Measurements from ENCODE around the gene MYEF2.

MYEF2 gene

DNA sequence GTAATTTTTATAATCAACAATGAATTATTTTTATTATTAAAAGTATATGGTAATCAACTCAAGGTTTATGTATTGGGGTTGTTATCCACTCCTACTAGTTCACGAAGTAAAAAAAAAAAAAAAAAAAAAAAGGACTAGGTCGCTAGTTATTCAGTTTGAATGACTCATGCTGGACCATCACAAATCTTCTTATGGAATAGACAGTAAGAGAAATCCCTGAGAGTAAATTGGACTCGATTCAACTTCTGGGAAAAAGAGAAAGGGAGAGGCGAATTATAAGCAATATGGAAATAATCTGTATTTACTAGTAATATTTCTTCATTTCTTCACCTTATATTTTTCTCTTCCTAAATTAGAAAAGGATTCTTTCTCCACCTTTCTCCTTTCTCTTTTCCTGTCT, 2.0 kb downstream of the MYEF2 start:
- Histone ChIP-seq H4K20me1 (ENCODE audit: insufficient read depth, low read length) (peaks cover 21% of the 10 kb centered on the region), H3K9me3 (ENCODE audit: insufficient read depth, low read length) (no peaks in the 10 kb centered on the region), H3K36me3 (replicated peaks; ENCODE audit: low read depth, low read length) (peaks cover 5% of the 10 kb centered on the region), H3K9ac (ENCODE audit: low read length) (no peak overlapping the region), H3K27ac (ENCODE audit: low read length) (no peak overlapping the region), H3K27me3 (ENCODE audit: low read depth, low read length) (no peaks in the 10 kb centered on the region), H3K4me3 (ENCODE audit: low read length) (peak overlapping the region; percentile 89), H3K4me2 (ENCODE audit: low read length) (peak overlapping the region; percentile 75; the same call in 1 of the 2 replicates), H2AFZ (ENCODE audit: low read depth, low read length) (no peak overlapping the region), H3K79me2 (ENCODE audit: low read length) (peaks cover 65% of the 10 kb centered on the region), H3K4me1 (ENCODE audit: low read length) (peaks cover 24% of the 10 kb centered on the region)
- TF ChIP-seq, protein P1, sequence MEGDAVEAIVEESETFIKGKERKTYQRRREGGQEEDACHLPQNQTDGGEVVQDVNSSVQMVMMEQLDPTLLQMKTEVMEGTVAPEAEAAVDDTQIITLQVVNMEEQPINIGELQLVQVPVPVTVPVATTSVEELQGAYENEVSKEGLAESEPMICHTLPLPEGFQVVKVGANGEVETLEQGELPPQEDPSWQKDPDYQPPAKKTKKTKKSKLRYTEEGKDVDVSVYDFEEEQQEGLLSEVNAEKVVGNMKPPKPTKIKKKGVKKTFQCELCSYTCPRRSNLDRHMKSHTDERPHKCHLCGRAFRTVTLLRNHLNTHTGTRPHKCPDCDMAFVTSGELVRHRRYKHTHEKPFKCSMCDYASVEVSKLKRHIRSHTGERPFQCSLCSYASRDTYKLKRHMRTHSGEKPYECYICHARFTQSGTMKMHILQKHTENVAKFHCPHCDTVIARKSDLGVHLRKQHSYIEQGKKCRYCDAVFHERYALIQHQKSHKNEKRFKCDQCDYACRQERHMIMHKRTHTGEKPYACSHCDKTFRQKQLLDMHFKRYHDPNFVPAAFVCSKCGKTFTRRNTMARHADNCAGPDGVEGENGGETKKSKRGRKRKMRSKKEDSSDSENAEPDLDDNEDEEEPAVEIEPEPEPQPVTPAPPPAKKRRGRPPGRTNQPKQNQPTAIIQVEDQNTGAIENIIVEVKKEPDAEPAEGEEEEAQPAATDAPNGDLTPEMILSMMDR (IDR thresholded peaks at IDR 0.05; ENCODE audit: low read depth, low read length), result no peak
- TF ChIP-seq EZH2phosphoT487 (IDR thresholded peaks at IDR 0.05; ENCODE audit: low read depth), result no peak

- peaks cover 21% of the 10 kb centered on the region for H4K20me1 ChIP-seq (ENCODE audit: insufficient read depth, low read length)
- no peak for TF ChIP-seq EZH2phosphoT487 (IDR thresholded peaks at IDR 0.05; ENCODE audit: low read depth)
- TF ChIP-seq, protein P1 (IDR thresholded peaks at IDR 0.05; ENCODE audit: low read depth, low read length), result no peak
- peak overlapping the region; percentile 5; the same call in 1 of the 2 replicates for H3K27ac ChIP-seq (ENCODE audit: low read length)
- H3K79me2 ChIP-seq (ENCODE audit: low read length), result peaks cover 75% of the 10 kb centered on the region
- H3K4me2 ChIP-seq (ENCODE audit: low read length), result peak overlapping the region; percentile 43
- H3K36me3 ChIP-seq (replicated peaks; ENCODE audit: low read depth, low read length), result peaks cover 5% of the 10 kb centered on the region
- H3K27me3 ChIP-seq (ENCODE audit: low read depth, low read length), result no peaks in the 10 kb centered on the region
- H3K4me1 ChIP-seq (ENCODE audit: low read length), result peaks cover 24% of the 10 kb centered on the region
- H3K4me3 ChIP-seq (ENCODE audit: low read length), result no peak overlapping the region
- H2AFZ ChIP-seq (ENCODE audit: low read depth, low read length), result no peak overlapping the region
- no peaks in the 10 kb centered on the region for H3K9me3 ChIP-seq (ENCODE audit: insufficient read depth, low read length)
- H3K9ac ChIP-seq (ENCODE audit: low read length), result no peak overlapping the region
Observed at GRCh38 chr15:48175126-48175525, 3.0 kb downstream of the MYEF2 start.

DNA sequence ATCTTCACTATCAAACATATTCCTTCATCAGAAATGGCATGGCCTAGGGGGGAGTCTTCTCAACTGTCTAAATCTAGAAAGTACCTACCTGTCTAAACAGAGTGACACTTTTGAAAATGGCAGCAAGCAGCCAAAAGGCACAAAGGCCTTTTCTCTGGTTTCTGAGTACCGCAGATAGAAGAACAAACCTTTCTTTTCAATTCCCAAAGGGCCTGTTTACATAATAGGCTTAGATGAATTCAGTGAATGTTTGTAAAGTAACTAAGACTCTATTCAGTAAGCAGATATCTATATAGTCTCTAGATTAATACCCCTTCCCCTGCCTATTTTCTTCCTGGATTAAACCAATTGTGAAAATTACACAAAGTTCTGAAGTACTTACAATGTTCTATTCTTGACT, 7.1 kb downstream of the MYEF2 start:
- H3K9me3 ChIP-seq (ENCODE audit: insufficient read depth, low read length), result no peaks in the 10 kb centered on the region
- H3K4me2 ChIP-seq (ENCODE audit: low read length), result no peak overlapping the region
- H3K4me3 ChIP-seq (ENCODE audit: low read length), result no peak overlapping the region
- TF ChIP-seq EZH2phosphoT487 (IDR thresholded peaks at IDR 0.05; ENCODE audit: low read depth), result no peak
- no peaks in the 10 kb centered on the region for H3K27me3 ChIP-seq (ENCODE audit: low read depth, low read length)
- no peak overlapping the region for H3K27ac ChIP-seq (ENCODE audit: low read length)
- H3K4me1 ChIP-seq (ENCODE audit: low read length), result peaks cover 14% of the 10 kb centered on the region
- peaks cover 58% of the 10 kb centered on the region for H3K79me2 ChIP-seq (ENCODE audit: low read length)
- H3K9ac ChIP-seq (ENCODE audit: low read length), result no peak overlapping the region
- no peak overlapping the region for H2AFZ ChIP-seq (ENCODE audit: low read depth, low read length)
- peaks cover 16% of the 10 kb centered on the region for H4K20me1 ChIP-seq (ENCODE audit: insufficient read depth, low read length)
- H3K36me3 ChIP-seq (replicated peaks; ENCODE audit: low read depth, low read length), result peaks cover 13% of the 10 kb centered on the region

DNA sequence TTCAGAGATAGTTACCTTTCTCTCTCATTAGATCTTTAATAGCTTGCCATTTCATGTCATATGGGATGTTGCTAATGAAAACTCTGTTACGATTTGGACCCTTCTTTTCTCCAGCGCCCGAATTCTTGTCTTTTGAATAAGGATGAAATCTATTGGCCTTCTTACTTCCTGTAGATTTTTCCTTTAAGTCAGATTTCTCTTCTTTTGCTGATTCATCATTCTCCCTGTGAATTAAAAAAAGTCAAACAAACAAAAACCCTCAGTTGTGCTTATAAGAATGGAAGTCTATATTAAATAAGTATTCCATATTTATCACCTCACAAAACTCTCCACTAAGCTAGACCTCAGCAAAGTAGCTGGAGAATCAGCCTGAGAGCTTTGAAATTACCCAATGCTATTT, 9.5 kb downstream of the MYEF2 start:
- TF ChIP-seq EZH2phosphoT487 (IDR thresholded peaks at IDR 0.05; ENCODE audit: low read depth), result no peak
- TF ChIP-seq, protein P1 (IDR thresholded peaks at IDR 0.05; ENCODE audit: low read depth, low read length), result no peak

More for the DNA sequence above, 9.5 kb downstream of the MYEF2 start:
- Histone ChIP-seq H3K4me1 (ENCODE audit: low read length) (no peaks in the 10 kb centered on the region), H3K4me3 (ENCODE audit: low read length) (no peak overlapping the region), H3K27ac (ENCODE audit: low read length) (no peak overlapping the region), H3K36me3 (replicated peaks; ENCODE audit: low read depth, low read length) (peaks cover 8% of the 10 kb centered on the region), H3K9ac (ENCODE audit: low read length) (no peak overlapping the region), H3K9me3 (ENCODE audit: insufficient read depth, low read length) (no peaks in the 10 kb centered on the region), H2AFZ (ENCODE audit: low read depth, low read length) (no peak overlapping the region), H4K20me1 (ENCODE audit: insufficient read depth, low read length) (no peaks in the 10 kb centered on the region; the same call in 1 of the 2 replicates), H3K4me2 (ENCODE audit: low read length) (no peak overlapping the region), H3K79me2 (ENCODE audit: low read length) (peaks cover 34% of the 10 kb centered on the region), H3K27me3 (ENCODE audit: low read depth, low read length) (no peaks in the 10 kb centered on the region)
